Measurements from ENCODE around the gene PLIN5. TPM values are rescaled to one million over a fixed set of nuclear protein-coding genes. Genes with fewer than 3 reads are reported as not detected.

PLIN5 gene
- total RNA-seq, 1 donor from 2014 or later: 0.06 TPM

GRCh38 chr19:4541114-4541805 lies 6.2 kb upstream of the PLIN5 start:
- TF ChIP-seq CTCF (conservative IDR thresholded peaks at IDR 0.05; ENCODE audit: low read depth, low read length): no peak
- H3K4me3 ChIP-seq (ENCODE audit: low read depth, low read length): no peak overlapping the region
- no peak for DNase-seq (ENCODE audit: low read depth)

- no peak within 1 kb of the TSS for H3K4me3 ChIP-seq (ENCODE audit: low read depth, low read length)
- TF ChIP-seq CTCF (conservative IDR thresholded peaks at IDR 0.05; ENCODE audit: low read depth, low read length): no peak
- no peak for DNase-seq (ENCODE audit: low read depth)
Observed at GRCh38 chr19:4539693-4540581, 4.9 kb upstream of the PLIN5 start, which contains the start of gene LRG1. TSS of gene LRG1 (minus strand) at chr19:4540036. CDS start at chr19:4540013, 23 bp downstream.

- H3K4me3 ChIP-seq (ENCODE audit: low read depth, low read length): no peak overlapping the region
- TF ChIP-seq CTCF (conservative IDR thresholded peaks at IDR 0.05; ENCODE audit: low read depth, low read length): no peak
- no peak for DNase-seq (ENCODE audit: low read depth)
Observed at GRCh38 chr19:4539169-4539692, 4.2 kb upstream of the PLIN5 start.

- DNase-seq (ENCODE audit: low read depth): no peak
- TF ChIP-seq CTCF (conservative IDR thresholded peaks at IDR 0.05; ENCODE audit: low read depth, low read length): no peak
- H3K4me3 ChIP-seq (ENCODE audit: low read depth, low read length): no peak overlapping the region
Observed at GRCh38 chr19:4538601-4538954, 3.6 kb upstream of the PLIN5 start.

GRCh38 chr19:4537953-4538600 lies 3.1 kb upstream of the PLIN5 start:
- DNase-seq (ENCODE audit: low read depth): no peak
- no peak overlapping the region for H3K4me3 ChIP-seq (ENCODE audit: low read depth, low read length)
- no peak for TF ChIP-seq CTCF (conservative IDR thresholded peaks at IDR 0.05; ENCODE audit: low read depth, low read length)

- DNase-seq (ENCODE audit: low read depth): no peak
- no peak for TF ChIP-seq CTCF (conservative IDR thresholded peaks at IDR 0.05; ENCODE audit: low read depth, low read length)
- no peak overlapping the region for H3K4me3 ChIP-seq (ENCODE audit: low read depth, low read length)
Observed at GRCh38 chr19:4536798-4537197, 1.8 kb upstream of the PLIN5 start.
